ENCODE measurements around the gene CBX5. TPM values are rescaled to one million over a fixed set of nuclear protein-coding genes. Genes with fewer than 3 reads are reported as not detected.
"Not testable (repeated sequence)": the region's sequence is repeated elsewhere in the genome, so short reads cannot be mapped to it uniquely, and the experiment has no call there.

CBX5 gene
- total RNA-seq, result 100 to 1,000 TPM; 230 to 341 TPM
- polyA plus RNA-seq (2013, experiment 1 of 2), result 106 TPM
- polyA plus RNA-seq (2013, experiment 2 of 2), result 117 TPM
- long read RNA-seq, experiment 1, full-length matches to known transcripts, result 14 of 71 reads
- long read RNA-seq, experiment 1, partial matches to known transcripts, result 1 of 71 reads
- long read RNA-seq, experiment 1, other reads (novel, unspliced or antisense), result 56 of 71 reads
- long read RNA-seq, experiment 2, full-length matches to known transcripts, result 20 of 104 reads
- long read RNA-seq, experiment 2, partial matches to known transcripts, result 4 of 104 reads
- long read RNA-seq, experiment 2, other reads (novel, unspliced or antisense), result 80 of 104 reads
- long read RNA-seq, experiment 3, full-length matches to known transcripts, result 104 of 125 reads
- long read RNA-seq, experiment 3, partial matches to known transcripts, result 3 of 125 reads
- long read RNA-seq, experiment 3, other reads (novel, unspliced or antisense), result 18 of 125 reads
- long read RNA-seq, experiment 4, full-length matches to known transcripts, result 70 of 86 reads
- long read RNA-seq, experiment 4, partial matches to known transcripts, result 11 of 86 reads
- long read RNA-seq, experiment 4, other reads (novel, unspliced or antisense), result 5 of 86 reads

- no peak within 1 kb of the TSS for H3K4me3 Mint-ChIP-seq
- H3K27me3 Mint-ChIP-seq (ENCODE audit: insufficient read depth), result no peaks in the 10 kb centered on the region
- peaks cover 36% of the 10 kb centered on the region for H3K4me1 Mint-ChIP-seq
- peak within 1 kb of the TSS; percentile 94 for H3K4me3 ChIP-seq (ENCODE audit: low read length)
- no peaks in the 10 kb centered on the region for H3K27me3 ChIP-seq (ENCODE audit: control insufficient read depth, insufficient read depth, low read length, poor library complexity, severe bottlenecking)
- peaks cover 9% of the 10 kb centered on the region for H3K36me3 Mint-ChIP-seq (ENCODE audit: low read depth)
- DNase-seq, result peak; percentile 100
- no peak for TF ChIP-seq CTCF (conservative IDR thresholded peaks at IDR 0.05)
- no peaks in the 10 kb centered on the region for H3K9me3 Mint-ChIP-seq
- H3K4me1 ChIP-seq (ENCODE audit: control insufficient read depth, insufficient read depth, low read length), result peaks cover 5% of the 10 kb centered on the region
- peak within 1 kb of the TSS; percentile 92 for H3K27ac ChIP-seq (ENCODE audit: low read depth, low read length)
- H3K9ac ChIP-seq (ENCODE audit: extremely low read depth, low read length, poor library complexity, severe bottlenecking), result peak within 1 kb of the TSS; percentile 99
- 0% methylated on average over 36 to 49 of the region's 49 CpGs for WGBS, 2 experiments (ENCODE audit: insufficient coverage in 1 of 2, insufficient read length in 1 of 2)
- no peak within 1 kb of the TSS for H3K27ac Mint-ChIP-seq
- peaks cover 41% of the 10 kb centered on the region for H3K36me3 ChIP-seq (ENCODE audit: control insufficient read depth, insufficient read depth, low read length)
- H3K9me3 ChIP-seq (ENCODE audit: control insufficient read depth, low read length), result no peaks in the 10 kb centered on the region
Measured at GRCh38 chr12:54279632-54280467, at the start of gene CBX5. TSS of gene CBX5 (minus strand) at chr12:54280122. CDS start at chr12:54257650, 22,472 bp downstream.

DNA sequence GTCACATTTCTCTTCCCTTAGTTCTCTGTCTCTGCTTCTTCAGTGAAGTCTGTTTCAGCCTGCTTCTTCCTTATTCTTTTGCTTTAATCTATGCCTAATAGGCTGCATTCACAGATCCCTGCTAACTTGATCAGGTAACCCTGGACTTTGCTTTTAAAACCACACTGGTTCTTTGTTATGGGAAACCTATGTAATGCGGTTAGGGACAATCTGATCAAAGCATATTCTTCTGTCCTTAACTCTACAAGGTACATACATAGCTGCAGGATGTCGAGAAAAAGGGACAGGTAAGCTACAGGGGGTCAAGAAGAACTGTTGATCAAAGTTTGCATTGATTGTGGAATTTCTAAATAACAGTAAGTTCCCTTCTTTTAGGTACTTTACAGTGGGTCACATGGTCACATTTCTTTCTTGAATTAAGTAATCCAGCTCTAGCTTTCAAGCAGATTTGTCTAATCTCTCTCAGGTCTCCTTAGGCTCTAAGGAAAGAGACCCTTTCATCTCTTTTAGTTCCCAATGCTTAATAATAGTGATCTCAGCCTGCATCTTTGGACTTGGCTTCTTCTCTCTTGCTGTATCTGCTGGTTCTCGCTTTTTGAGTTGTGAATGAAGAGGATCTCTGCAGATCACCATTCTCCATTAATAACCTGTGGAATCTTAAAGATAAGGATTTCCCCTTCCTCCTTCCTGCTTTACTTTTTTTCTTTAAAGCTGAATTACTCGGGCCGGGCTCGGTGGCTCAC lies 48.8 kb upstream of the CBX5 start:
- Histone ChIP-seq H3K27me3 (ENCODE audit: control insufficient read depth, insufficient read depth, low read length, poor library complexity, severe bottlenecking) (no peaks in the 10 kb centered on the region), H3K36me3 (ENCODE audit: control insufficient read depth, insufficient read depth, low read length) (peaks cover 13% of the 10 kb centered on the region), H3K9ac (ENCODE audit: extremely low read depth, low read length, poor library complexity, severe bottlenecking) (no peak overlapping the region), H3K4me1 (ENCODE audit: control insufficient read depth, insufficient read depth, low read length) (peaks cover 5% of the 10 kb centered on the region), H3K27ac (ENCODE audit: low read depth, low read length) (no peak overlapping the region), H3K4me3 (ENCODE audit: low read length) (no peak overlapping the region), H3K9me3 (ENCODE audit: control insufficient read depth, low read length) (no peaks in the 10 kb centered on the region)
- peaks cover 18% of the 10 kb centered on the region for H3K4me1 Mint-ChIP-seq
- no peaks in the 10 kb centered on the region for H3K9me3 Mint-ChIP-seq
- H3K4me3 Mint-ChIP-seq, result no peak overlapping the region
- WGBS, 2 experiments (ENCODE audit: insufficient coverage in 1 of 2, insufficient read length in 1 of 2), result 73 to 86% methylated on average over 5 to 6 of the region's 6 CpGs
- H3K27ac Mint-ChIP-seq, result peak overlapping the region; percentile 80
- TF ChIP-seq CTCF (conservative IDR thresholded peaks at IDR 0.05), result no peak
- peaks cover 14% of the 10 kb centered on the region for H3K36me3 Mint-ChIP-seq (ENCODE audit: low read depth)
- DNase-seq, result no peak
- H3K27me3 Mint-ChIP-seq (ENCODE audit: insufficient read depth), result no peaks in the 10 kb centered on the region

GRCh38 chr12:54325442-54326109 lies 45.7 kb upstream of the CBX5 start:
- peak overlapping the region; percentile 100 for H3K27ac Mint-ChIP-seq
- not testable (repeated sequence) for H3K9me3 Mint-ChIP-seq; H3K36me3 Mint-ChIP-seq (ENCODE audit: low read depth); H3K4me1 ChIP-seq (ENCODE audit: control insufficient read depth, insufficient read depth, low read length); H3K27me3 ChIP-seq (ENCODE audit: control insufficient read depth, insufficient read depth, low read length, poor library complexity, severe bottlenecking); DNase-seq; H3K27me3 Mint-ChIP-seq (ENCODE audit: insufficient read depth); H3K9me3 ChIP-seq (ENCODE audit: control insufficient read depth, low read length); H3K36me3 ChIP-seq (ENCODE audit: control insufficient read depth, insufficient read depth, low read length)
- H3K9ac ChIP-seq (ENCODE audit: extremely low read depth, low read length, poor library complexity, severe bottlenecking), result peak overlapping the region; percentile 97
- peak overlapping the region; percentile 96 for H3K4me3 ChIP-seq (ENCODE audit: low read length)
- H3K27ac ChIP-seq (ENCODE audit: low read depth, low read length), result peak overlapping the region; percentile 81
- H3K4me1 Mint-ChIP-seq, result peaks cover 18% of the 10 kb centered on the region
- H3K4me3 Mint-ChIP-seq, result peak overlapping the region; percentile 100
- 71 to 79% methylated on average over 11 to 19 of the region's 22 CpGs for WGBS, 2 experiments (ENCODE audit: insufficient coverage in 1 of 2, insufficient read length in 1 of 2)
